SHP77 treated with DMSO at 0.1 percent for 48 hours (cell line): ENCODE data around the gene ACOT4.
"Not testable (repeated sequence)": the region's sequence is repeated elsewhere in the genome, so short reads cannot be mapped to it uniquely, and the experiment has no call there.

Experiments used
- DNase-seq: peaks from one replicate; lab custom pipeline; 2025; lab: John Stamatoyannopoulos, UW

Gene ACOT4

GRCh38 chr14:73633116-73634010 lies 41.7 kb downstream of the ACOT4 start:
- DNase-seq, result peak; percentile 21

DNA sequence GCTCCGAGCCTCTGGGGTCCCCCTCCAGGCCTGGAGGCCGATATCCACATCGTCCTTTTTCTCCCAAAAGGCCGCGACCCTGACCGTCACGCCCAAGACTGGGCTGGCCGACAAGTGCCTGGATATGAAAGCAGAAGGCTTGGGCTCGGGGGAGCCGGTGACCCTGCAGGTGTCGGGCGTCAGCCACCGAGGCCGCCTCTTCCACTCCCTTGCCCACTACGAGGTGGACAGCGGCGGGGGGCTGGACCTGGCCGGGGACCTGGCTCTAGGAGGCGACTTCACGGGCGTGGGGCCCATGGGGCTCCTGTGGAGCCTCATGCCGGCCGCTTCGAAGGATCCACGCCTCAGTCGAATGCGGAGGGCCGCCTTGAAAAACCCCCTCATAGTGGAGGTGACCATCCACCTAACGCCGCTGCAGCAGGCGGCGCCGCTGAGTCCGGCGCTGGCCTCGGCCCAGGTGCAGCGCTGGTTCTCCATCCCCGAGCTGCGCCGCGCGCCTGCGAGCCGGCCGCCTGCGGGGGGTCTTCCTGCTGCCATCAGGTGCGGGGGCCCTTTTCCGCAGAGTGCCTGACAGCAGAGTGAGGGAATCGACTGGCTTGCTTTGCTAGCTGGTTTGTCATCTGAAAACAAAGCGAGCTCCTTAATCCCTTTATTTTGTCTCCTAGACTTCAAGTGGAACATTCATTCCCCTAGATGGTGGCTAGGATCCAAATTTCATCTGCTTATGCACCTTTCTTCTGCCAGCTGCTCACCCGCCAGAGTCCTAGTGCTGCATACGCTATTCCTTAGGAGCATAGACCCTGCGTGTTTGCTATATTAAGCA lies 42.5 kb downstream of the ACOT4 start:
- no peak for DNase-seq

DNA sequence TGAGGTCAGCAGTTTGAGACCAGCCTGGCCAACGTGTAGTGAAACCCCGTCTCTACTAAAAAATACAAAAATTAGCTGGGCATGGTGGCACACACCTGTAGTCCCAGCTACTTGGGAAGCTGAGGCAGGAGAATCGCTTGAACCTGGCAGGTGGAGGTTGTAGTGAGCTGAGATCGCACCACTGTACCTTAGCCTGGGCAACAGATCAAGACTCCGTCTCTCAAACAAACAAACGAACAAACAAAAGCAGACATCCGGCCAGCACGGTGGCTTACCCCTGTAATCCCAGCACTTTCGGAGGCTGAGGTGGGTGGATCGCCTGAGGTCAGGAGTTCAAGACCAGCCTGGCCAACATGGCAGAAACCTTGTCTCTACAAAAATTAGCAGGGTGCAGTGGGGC lies 44.7 kb downstream of the ACOT4 start:
- not testable (repeated sequence) for DNase-seq

- DNase-seq, result no peak
Observed at GRCh38 chr14:73637830-73638229, 46.2 kb downstream of the ACOT4 start.

DNA sequence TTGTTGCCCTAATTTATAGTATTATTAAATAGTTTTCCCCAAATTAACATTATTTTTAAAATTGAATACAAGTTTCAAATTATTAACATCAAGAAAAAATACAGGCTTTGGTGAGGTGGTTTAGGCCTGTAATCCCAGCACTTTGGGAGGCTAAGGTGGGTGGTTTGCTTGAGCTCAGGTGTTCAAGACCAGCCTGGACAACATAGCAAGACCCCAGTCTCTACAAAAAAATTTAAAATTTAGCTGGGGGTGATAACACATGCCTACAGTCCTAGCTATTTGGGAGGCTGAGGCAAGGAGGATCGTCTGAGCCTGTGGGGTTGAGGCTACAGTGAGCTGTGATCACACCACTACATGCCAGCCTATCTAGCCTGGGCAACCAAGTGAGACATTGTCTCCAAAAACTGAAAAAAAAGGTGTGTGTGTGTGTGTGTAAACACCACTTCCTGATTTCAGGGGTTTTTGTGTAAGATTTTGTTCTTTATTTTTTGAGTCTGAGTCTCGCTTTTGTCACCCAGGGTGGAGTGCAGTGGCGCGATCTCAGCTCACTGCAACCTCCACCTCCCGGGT lies 49.2 kb downstream of the ACOT4 start:
- no peak for DNase-seq

DNA sequence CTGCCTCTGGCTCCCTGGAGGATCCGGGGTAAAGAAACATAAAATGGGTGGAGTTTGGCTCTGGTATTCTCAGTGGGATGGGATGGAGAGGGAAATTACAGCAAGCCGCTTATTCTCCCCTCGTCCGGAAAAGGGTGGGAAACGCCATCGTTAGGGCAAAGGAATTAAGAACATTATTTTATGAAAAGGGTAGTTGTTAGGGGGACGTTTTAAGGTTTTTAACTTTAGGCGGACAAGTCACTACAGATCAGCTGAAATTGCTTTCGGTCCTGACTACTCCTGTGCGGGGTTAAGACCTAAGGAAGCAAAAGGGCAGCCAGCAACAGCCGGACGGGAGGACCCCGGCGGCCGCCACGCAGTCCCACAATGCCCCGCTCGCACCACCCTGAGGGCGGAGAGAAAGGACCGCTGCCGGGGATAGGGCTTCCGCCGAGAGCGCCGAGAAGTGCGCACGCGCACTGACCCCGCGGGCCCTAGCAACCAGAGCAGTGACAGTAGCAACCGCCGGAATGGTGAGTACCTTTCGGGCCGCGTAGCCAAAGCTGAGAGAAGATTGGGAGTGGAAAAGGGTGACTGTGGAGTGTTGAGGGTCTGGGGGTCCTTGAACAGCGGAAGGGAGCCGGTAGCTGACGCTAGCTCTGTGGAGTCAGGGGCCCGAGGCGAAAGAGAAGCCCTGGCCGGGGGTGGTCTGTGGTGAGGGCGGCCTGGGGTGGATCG lies 53.0 kb downstream of the ACOT4 start, which contains the start of gene DNAL1:
DNAL1 (plus strand) TSS at position 456 of the 717 bp plus-strand sequence; CDS start at position 510, 54 bp downstream.
- peak; percentile 87 for DNase-seq

- DNase-seq, result no peak
Observed at GRCh38 chr14:73645248-73645610, 53.6 kb downstream of the ACOT4 start.
